Astrocyte (in vitro differentiated cells and primary cell): ENCODE data around the gene SVOPL. TPM values are rescaled to one million over a fixed set of nuclear protein-coding genes. Genes with fewer than 3 reads are reported as not detected.

Experiments
- DNase-seq: peaks from one replicate; pipeline ENCODE4 v3.0.0-alpha.2; 2010; ENCODE audit warnings: low read depth
- FAIRE-seq: peaks from 2 replicates; lab custom pipeline; 2011; peaks lifted over from hg19 to GRCh38; lab: Jason Lieb, UNC
- H2AFZ ChIP-seq: 2 replicates; pipeline ENCODE4 v1.6.0; 2012; ENCODE audit warnings: low read depth, low read length, inconsistent platforms
- H3K27ac ChIP-seq: 2 replicates; pipeline ENCODE4 v1.5.1; 2011; ENCODE audit warnings: low read depth, low read length, inconsistent platforms
- H3K27me3 ChIP-seq: 2 replicates; pipeline ENCODE4 v1.6.0; 2011; ENCODE audit warnings: low read length, inconsistent platforms; ENCODE audit not compliant: insufficient read depth
- H3K36me3 ChIP-seq: 2 replicates; pipeline ENCODE4 v1.5.1; 2011; ENCODE audit warnings: low read length, inconsistent platforms; ENCODE audit not compliant: insufficient read depth
- H3K4me1 ChIP-seq: 2 replicates; pipeline ENCODE4 v1.5.1; 2011; ENCODE audit warnings: low read length, inconsistent platforms; ENCODE audit not compliant: insufficient read depth
- H3K4me2 ChIP-seq: 2 replicates; pipeline ENCODE4 v1.6.0; 2012; ENCODE audit warnings: low read length, inconsistent platforms
- H3K4me3 ChIP-seq: 2 replicates; pipeline ENCODE4 v1.5.1; 2011; ENCODE audit warnings: low read depth, mild to moderate bottlenecking, low read length, inconsistent platforms; ENCODE audit not compliant: insufficient read depth
- H3K79me2 ChIP-seq: 2 replicates; pipeline ENCODE4 v1.6.0; 2012; ENCODE audit warnings: mild to moderate bottlenecking, low read length, inconsistent platforms; ENCODE audit not compliant: insufficient read depth
- H3K9ac ChIP-seq: 2 replicates; pipeline ENCODE4 v1.6.0; 2012; ENCODE audit warnings: mild to moderate bottlenecking, low read length, inconsistent platforms
- H3K9me3 ChIP-seq: 2 replicates; pipeline ENCODE4 v1.5.1; 2012; ENCODE audit warnings: low read depth, mild to moderate bottlenecking, low read length, inconsistent platforms; ENCODE audit not compliant: insufficient read depth
- H4K20me1 ChIP-seq: 2 replicates; pipeline ENCODE4 v1.6.0; 2012; ENCODE audit warnings: low read length, inconsistent platforms; ENCODE audit not compliant: insufficient read depth
- H3K27ac Mint-ChIP-seq: one replicate; pipeline ENCODE4 v1.8.0; 2021; ENCODE audit warnings: mild to moderate bottlenecking, mixed read lengths; ENCODE audit not compliant: unreplicated experiment
- H3K27me3 Mint-ChIP-seq: one replicate; pipeline ENCODE4 v1.8.0; 2021; ENCODE audit warnings: low read depth, mixed read lengths; ENCODE audit not compliant: unreplicated experiment
- H3K36me3 Mint-ChIP-seq: one replicate; pipeline ENCODE4 v1.8.0; 2021; ENCODE audit warnings: low read depth, mixed read lengths; ENCODE audit not compliant: unreplicated experiment
- H3K4me1 Mint-ChIP-seq: one replicate; pipeline ENCODE4 v1.8.0; 2021; ENCODE audit warnings: low read depth, mixed read lengths; ENCODE audit not compliant: unreplicated experiment
- H3K4me3 Mint-ChIP-seq: one replicate; pipeline ENCODE4 v1.8.0; 2021; ENCODE audit warnings: mild to moderate bottlenecking, moderate library complexity, mixed read lengths; ENCODE audit not compliant: unreplicated experiment
- H3K9me3 Mint-ChIP-seq: one replicate; pipeline ENCODE4 v1.8.0; 2021; ENCODE audit warnings: mild to moderate bottlenecking, mixed read lengths; ENCODE audit not compliant: unreplicated experiment
- CTCF ChIP-seq: IDR thresholded peaks from 2 replicates; pipeline ENCODE4 v1.5.1; 2011; ENCODE audit warnings: low read depth, mild to moderate bottlenecking, inconsistent platforms, low read length, moderate library complexity; ENCODE audit not compliant: insufficient read depth
- EZH2 ChIP-seq: IDR thresholded peaks from 2 replicates; pipeline ENCODE4 v1.6.1; 2012; ENCODE audit warnings: mild to moderate bottlenecking, low read length, inconsistent platforms; ENCODE audit not compliant: insufficient read depth
- total RNA-seq: library from RNA; stranded (reverse); gene quantifications from 2 replicates; pipeline ENCODE4 v1.2.1, GENCODE V29; 2021

Gene SVOPL
- total RNA-seq, 1 donor from 2014 or later: 0.34 TPM

DNA sequence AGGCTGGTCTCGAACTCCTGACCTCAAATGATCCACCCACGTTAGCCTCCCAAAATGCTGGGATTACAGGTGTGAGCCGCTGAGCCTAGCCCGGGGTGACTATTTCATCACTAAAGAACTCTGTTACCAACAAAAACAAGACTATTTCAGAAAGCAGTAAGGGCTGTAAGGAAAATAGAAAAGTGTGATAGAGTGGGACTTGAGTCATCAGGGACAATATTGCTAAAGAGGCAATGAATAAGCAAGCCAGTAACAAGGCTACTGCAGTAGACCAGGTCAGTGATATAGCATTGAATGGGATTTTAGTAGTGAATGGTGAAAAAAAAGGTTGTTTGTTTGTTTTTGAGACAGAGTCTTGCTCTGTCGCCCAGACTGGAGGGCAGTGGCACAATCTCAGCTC, 51.7 kb downstream of the SVOPL start:
- no peaks in the 10 kb centered on the region for H3K27me3 Mint-ChIP-seq
- Histone ChIP-seq H3K79me2 (no peaks in the 10 kb centered on the region), H3K4me3 (no peak overlapping the region), H2AFZ (no peak overlapping the region), H3K36me3 (no peaks in the 10 kb centered on the region), H3K27me3 (peaks cover 3% of the 10 kb centered on the region), H3K4me2 (no peak overlapping the region), H3K9me3 (no peaks in the 10 kb centered on the region), H3K9ac (no peak overlapping the region), H3K4me1 (no peaks in the 10 kb centered on the region), H4K20me1 (no peaks in the 10 kb centered on the region), H3K27ac (no peak overlapping the region)
- H3K4me3 Mint-ChIP-seq: no peak overlapping the region
- TF ChIP-seq EZH2: no peak
- TF ChIP-seq CTCF: no peak
- FAIRE-seq: no peak
- peaks cover 10% of the 10 kb centered on the region for H3K9me3 Mint-ChIP-seq
- no peaks in the 10 kb centered on the region for H3K36me3 Mint-ChIP-seq
- H3K27ac Mint-ChIP-seq: no peak overlapping the region
- no peaks in the 10 kb centered on the region for H3K4me1 Mint-ChIP-seq
- DNase-seq: no peak

DNA sequence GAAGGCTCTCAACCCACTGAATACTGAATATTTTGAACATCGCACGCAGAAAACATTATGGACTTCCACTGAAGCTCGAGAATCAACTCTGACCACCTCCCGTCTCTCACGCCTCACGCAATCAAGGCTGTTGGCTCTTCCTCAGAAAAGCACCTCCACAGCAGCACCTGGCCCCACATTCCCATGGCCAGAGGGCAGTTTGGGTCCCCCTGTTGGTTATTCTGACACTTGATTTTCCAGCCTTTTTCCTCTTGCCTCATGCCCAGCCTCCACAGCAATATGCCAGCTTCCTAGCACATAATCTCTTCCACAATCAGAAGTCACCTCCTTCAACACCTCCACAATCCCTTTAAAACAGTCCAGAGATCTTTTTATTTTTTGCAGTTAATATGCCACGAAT, 55.9 kb downstream of the SVOPL start:
- DNase-seq: no peak
- Histone ChIP-seq H3K27ac (no peak overlapping the region), H4K20me1 (no peaks in the 10 kb centered on the region), H3K36me3 (no peaks in the 10 kb centered on the region), H2AFZ (no peak overlapping the region), H3K9me3 (no peaks in the 10 kb centered on the region), H3K4me1 (no peaks in the 10 kb centered on the region), H3K79me2 (no peaks in the 10 kb centered on the region), H3K9ac (no peak overlapping the region), H3K4me2 (no peak overlapping the region), H3K4me3 (no peak overlapping the region), H3K27me3 (peaks cover 3% of the 10 kb centered on the region)
- no peak for TF ChIP-seq EZH2
- TF ChIP-seq CTCF: no peak
- peaks cover 1% of the 10 kb centered on the region for H3K9me3 Mint-ChIP-seq
- H3K27me3 Mint-ChIP-seq: no peaks in the 10 kb centered on the region
- FAIRE-seq: no peak
- no peaks in the 10 kb centered on the region for H3K36me3 Mint-ChIP-seq
- H3K4me1 Mint-ChIP-seq: no peaks in the 10 kb centered on the region
- no peak overlapping the region for H3K4me3 Mint-ChIP-seq
- H3K27ac Mint-ChIP-seq: no peak overlapping the region

GRCh38 chr7:138632826-138633602, 68.1 kb downstream of the SVOPL start:
- H3K27ac Mint-ChIP-seq: no peak overlapping the region
- no peaks in the 10 kb centered on the region for H3K4me1 Mint-ChIP-seq
- H3K27me3 Mint-ChIP-seq: no peaks in the 10 kb centered on the region

More at GRCh38 chr7:138632826-138633602, 68.1 kb downstream of the SVOPL start:
- Histone ChIP-seq H2AFZ (no peak overlapping the region), H4K20me1 (no peaks in the 10 kb centered on the region), H3K27ac (no peak overlapping the region), H3K9ac (no peak overlapping the region), H3K36me3 (no peaks in the 10 kb centered on the region), H3K9me3 (no peaks in the 10 kb centered on the region), H3K4me3 (no peak overlapping the region), H3K27me3 (no peaks in the 10 kb centered on the region), H3K4me2 (no peak overlapping the region), H3K4me1 (no peaks in the 10 kb centered on the region), H3K79me2 (no peaks in the 10 kb centered on the region)
- no peak for TF ChIP-seq EZH2
- Mint-ChIP-seq H3K36me3 (no peaks in the 10 kb centered on the region), H3K4me3 (no peak overlapping the region), H3K9me3 (peaks cover 7% of the 10 kb centered on the region)
- no peak for FAIRE-seq
- DNase-seq: no peak
